ENCODE results near the gene PORCN. TPM values are rescaled to one million over a fixed set of nuclear protein-coding genes. Genes with fewer than 3 reads are reported as not detected.

Gene PORCN
- total and polyA plus RNA-seq, 9 of the 15 experiments (the other 6 are each of a cell fraction or from before 2014, with no cell fraction given), result 0.34 to 5.1 (median 2.8) TPM

DNA sequence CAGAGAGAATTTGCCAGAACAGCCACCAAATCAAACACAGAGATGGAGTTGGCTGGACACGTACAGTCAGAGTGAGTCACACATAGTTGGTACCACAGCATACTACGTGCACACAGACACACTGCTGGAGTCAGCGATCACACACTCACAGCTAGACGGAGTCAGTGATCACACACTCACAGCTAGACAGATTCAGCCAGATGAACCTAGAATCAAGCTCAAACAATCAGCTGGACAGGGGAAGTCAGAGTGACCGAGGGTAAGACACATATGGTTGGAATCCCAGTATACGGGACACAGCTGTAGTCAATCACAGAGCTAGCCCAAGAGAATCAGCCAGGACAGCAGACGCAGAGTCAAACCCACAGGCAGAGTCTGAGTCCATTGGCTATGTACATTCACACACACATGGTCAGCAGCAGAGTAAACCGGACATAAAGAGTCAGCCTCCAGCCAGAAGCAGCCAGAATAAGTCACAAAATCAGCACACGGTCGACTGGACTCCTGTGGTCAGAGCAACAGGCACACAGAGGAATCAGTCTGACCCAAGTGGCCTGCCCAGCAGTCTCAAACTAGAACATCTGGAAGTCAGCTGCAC, 43.4 kb upstream of the PORCN start:
- no peak overlapping the region for H3K4me3 ChIP-seq
- no TSS peak for BruUV-seq (replicated peaks)

More for the DNA sequence above, 43.4 kb upstream of the PORCN start:
- Histone ChIP-seq H3K36me3 (ENCODE audit: control insufficient read depth, insufficient read depth, low read length) (peaks cover 58% of the 10 kb centered on the region), H3K9ac (ENCODE audit: insufficient read depth in 1 of 2, low read depth in 2 of 2, low read length in 2 of 2) (peak overlapping the region in 1 of 2 experiments; percentile 79; a peak in 2 of 4 replicates), H2AFZ (ENCODE audit: low read depth, low read length) (no peak overlapping the region), H3K27ac (ENCODE audit: extremely low read depth, low read depth, low read length) (no peak overlapping the region; the same call in 2 of the 3 replicates), H3K79me2 (ENCODE audit: control insufficient read depth, insufficient read depth, low read length) (peaks cover 61% of the 10 kb centered on the region), H3K9me1 (ENCODE audit: control insufficient read depth, insufficient read depth, low read length) (no peaks in the 10 kb centered on the region), H4K20me1 (replicated peaks; ENCODE audit: control insufficient read depth, insufficient read depth, low read length) (no peaks in the 10 kb centered on the region), H3K4me2 (ENCODE audit: insufficient read depth, low read length) (peak overlapping the region; percentile 43), H3K4me1 (replicated peaks in 1 of 2; ENCODE audit: control insufficient read depth in 2 of 2, insufficient read depth in 2 of 2, low read length in 2 of 2) (peaks cover 20 to 42% of the 10 kb centered on the region in 2 experiments; a peak in 4 of 5 replicates), H3K27me3 (ENCODE audit: control insufficient read depth in 2 of 2, insufficient read depth in 2 of 2, low read length in 2 of 2) (no peaks in the 10 kb centered on the region), H3K9me3 (replicated peaks; ENCODE audit: control insufficient read depth, insufficient read depth, low read depth, low read length) (no peaks in the 10 kb centered on the region)
- CTCF ChIA-PET (ENCODE audit: low intra/inter-chr PET ratio), result interaction anchor here (0.6 kb wide), 1 partner anchor 58 kb away, joined by 4 read pairs; no protein-coding TSS in a partner anchor
- DNase-seq (ENCODE audit: extremely low read depth in 1 of 4, low spot score in 3 of 4) (no peak), ATAC-seq (no peak), FAIRE-seq (peak; percentile 62)
- WGBS (ENCODE audit: insufficient coverage, low coverage, missing lambda C conversion rate), result 78% methylated on average over 9 of the region's 10 CpGs
- POLR2A ChIA-PET, result interaction anchor here (0.6 to 1.0 kb wide), 2 partner anchors 12 to 34 kb away, joined by 3 read pairs; no protein-coding TSS in a partner anchor
- intact Hi-C loops (cut with micrococcal nuclease), result loop anchor here (5.0 kb wide), 1 partner anchor 208 kb away; the partner anchor contains the start of gene SSX1
- TF ChIP-seq IRF1 (CRISPR knock-in tag; IDR thresholded peaks at IDR 0.05; ENCODE audit: borderline replicate concordance), result no peak
- TF ChIP-seq RBFOX2 (IDR thresholded peaks at IDR 0.05; ENCODE audit: low read depth, low read length), result 0 out of 2 replicates have a peak, but pooled peaks have one; percentile 9
- in situ Hi-C loops (cut with MboI), result no loop called here
